GM18861 (cell line): ENCODE data around the gene DARS1.

Experiments used
- ATAC-seq: cut with Tn5 transposase; IDR thresholded peaks from one replicate; pipeline ENCODE4 v1.9.1; 2021; ENCODE audit not compliant: unreplicated experiment

Gene DARS1

DNA sequence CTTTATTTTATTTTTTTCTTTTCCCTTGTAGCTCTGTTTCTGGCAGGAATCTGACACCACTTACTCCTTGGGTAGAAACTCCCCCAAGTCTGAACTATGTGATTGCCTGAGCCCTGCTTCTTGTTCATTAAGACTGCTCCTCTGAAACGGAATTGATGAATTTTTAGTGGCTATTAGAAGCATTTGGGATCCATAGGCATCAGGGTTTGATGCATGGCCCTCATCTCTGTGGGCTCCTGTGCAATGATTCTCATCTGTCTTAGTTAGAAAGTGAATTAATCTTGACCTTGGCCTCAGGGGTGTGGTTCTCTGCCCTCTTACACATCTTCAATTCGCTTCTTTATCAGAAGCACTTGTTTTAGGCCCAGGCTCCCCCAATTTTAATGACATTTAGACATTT is 31.0 kb upstream of the DARS1 start:
- no peak for ATAC-seq

DNA sequence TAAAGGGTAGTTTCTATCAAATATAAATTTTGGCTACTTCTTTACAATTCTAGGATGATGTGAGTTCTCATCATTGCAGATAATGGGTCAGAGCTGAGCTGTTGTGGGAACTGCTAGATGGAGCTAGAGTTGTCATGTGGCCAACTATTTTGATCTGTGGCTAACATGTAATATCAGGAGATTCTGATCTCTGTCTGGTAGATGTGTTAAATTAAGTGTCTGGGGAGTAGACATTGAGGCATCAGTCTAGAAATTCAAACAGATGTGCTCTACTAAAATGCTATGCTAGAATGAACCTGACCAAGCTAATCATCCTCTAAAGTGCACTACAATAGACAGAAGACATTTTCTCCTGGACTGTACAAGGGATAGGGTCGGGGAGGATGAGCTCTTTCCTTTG is 30.3 kb upstream of the DARS1 start:
- no peak for ATAC-seq

DNA sequence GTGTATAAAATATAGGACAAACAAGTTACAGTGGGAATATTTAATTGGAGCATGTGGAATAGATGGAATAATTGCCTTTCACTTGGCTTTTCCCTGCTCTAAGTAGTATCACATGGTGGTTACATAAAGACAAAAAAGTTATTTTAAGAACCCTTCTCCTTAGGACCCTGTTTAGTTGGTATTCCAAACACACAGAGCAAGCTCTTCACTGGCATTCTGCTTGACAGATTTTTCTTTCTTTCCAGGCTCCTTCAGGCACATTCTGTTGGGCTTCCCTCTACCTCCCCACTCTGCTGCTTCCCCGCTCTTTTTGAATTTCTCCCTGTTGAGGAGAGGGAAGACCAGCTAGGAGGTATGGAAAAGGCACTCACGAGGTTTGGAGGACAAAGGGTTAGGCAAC is 29.0 kb upstream of the DARS1 start:
- no peak for ATAC-seq

DNA sequence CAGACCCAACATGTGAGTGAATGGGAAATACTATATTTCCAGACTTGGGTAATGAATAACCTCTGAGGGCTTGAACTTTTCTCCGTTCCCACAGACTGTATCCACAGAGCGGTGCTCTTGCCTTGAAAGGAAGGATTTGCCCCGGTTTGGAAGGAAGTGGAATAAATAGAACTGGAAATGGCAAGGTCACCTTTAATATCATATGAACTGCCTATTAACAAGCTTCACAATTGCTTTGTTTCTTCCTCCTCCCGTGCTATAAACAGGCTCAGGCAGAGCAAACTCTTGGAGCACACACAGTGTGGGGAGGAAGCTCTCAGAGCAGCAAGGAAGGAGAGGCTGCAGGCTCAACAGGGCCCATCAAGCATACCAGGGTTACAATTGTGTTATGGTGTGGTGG is 28.5 kb upstream of the DARS1 start:
- no peak for ATAC-seq

DNA sequence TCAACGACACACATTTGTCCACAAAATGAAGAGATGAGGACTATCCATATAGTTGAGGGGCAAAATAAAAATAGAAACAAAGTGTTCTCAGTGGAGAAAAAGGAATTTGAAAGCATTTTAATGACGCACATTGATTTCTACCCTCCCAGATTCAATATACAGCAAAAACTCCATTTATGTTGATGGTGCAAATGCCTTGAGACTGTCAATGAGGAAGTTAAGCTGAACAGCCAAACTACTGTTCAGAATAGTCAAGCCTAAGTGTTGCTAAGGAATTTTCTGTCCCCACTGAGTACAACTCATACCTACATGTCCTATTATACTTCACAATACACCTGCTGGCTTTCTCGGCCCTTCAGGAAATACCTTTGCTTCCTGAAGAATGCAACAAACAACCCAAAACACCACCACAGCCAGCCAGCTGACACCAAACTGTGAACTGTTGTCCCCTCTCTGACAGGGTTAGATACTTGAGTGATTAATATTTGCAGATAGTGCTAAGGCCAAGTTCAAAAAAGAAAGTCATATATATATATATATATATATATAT is 27.8 kb upstream of the DARS1 start:
- no peak for ATAC-seq

DNA sequence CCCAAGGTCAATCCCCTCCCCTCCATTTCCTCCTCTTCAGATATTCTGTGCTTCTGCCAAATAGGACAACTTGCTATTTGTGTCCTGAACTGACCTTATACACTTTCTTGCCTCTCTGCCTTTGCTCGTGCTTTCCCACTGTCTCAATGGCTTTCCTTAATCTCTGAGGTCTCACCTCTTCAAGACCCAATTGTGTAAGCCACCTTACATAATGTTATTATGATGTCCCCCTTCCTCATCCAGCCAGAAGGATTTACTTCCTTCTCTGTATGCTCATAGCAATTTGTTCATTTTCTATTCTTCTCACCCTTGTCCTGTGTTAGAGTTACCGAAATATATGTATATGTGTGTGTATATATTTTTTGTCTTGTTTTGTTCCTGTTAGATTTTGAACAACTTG is 26.9 kb upstream of the DARS1 start:
- no peak for ATAC-seq

DNA sequence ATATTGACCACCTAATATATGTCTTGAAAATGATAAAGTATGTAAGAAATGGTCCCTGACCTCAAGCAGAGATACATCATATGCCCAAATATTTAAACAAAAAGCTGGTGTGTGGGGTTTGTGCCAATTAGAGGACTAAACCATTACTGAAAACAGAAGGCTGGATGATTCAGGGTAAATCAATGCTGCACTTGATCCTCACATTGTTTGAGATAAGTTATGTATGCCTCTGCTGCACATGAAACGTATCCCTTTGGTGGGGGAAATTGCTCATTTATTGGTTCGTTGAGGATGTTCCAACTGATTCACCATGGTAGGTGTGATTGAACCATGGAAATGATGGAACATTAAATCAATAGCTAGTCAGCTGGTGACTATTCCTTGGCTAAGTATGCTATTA is 24.7 kb upstream of the DARS1 start:
- no peak for ATAC-seq

DNA sequence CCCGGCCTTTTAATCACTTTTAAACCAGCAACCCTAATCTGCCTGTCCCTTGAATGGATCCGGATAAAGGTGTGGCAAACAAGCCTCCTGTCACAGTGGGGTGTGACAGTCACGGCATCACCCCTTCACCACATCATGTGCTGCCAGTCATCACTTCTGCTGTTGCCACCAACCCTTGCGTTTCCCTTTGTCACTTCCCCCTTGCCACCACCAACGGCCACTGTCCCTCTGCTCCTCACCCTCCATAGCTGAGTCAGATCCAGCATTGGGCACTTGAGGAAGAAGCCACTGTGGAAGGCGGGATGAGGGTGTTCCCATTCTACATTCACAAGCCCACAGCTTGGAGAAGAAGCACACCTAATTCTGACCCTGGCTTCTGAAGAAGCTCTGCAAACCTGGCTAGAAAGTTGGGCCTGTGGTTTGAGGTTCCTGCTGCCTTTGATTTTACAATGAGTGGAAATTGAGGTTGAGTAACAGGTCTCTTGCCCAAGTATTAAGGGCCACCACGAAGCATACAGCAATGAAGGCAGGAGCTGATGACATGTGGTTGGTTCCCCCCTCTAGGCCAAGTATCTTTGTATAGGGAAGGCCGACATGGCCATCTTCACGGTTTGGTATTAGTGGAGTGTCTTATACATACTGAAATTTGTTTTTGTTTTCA is 22.9 kb upstream of the DARS1 start:
- peak; percentile 32 for ATAC-seq

DNA sequence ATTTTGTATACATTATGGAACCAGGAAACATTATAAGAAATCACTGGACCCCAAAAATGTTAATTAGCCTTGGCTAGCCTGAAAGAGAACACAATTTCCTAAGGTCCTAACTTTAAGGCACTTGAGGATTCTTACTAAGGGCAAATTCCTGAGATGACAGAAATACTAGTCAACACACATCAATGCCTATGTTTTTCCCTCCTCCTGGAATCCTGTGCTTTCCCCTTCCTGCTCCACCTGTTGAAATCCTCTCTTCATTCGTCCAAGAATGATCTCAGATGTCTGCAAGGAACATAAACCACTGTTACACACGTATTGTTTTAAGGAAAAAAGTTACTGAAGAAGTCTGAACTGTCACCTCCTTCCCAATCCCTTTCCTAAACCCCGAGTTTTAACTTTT is 21.2 kb upstream of the DARS1 start:
- ATAC-seq = no peak

DNA sequence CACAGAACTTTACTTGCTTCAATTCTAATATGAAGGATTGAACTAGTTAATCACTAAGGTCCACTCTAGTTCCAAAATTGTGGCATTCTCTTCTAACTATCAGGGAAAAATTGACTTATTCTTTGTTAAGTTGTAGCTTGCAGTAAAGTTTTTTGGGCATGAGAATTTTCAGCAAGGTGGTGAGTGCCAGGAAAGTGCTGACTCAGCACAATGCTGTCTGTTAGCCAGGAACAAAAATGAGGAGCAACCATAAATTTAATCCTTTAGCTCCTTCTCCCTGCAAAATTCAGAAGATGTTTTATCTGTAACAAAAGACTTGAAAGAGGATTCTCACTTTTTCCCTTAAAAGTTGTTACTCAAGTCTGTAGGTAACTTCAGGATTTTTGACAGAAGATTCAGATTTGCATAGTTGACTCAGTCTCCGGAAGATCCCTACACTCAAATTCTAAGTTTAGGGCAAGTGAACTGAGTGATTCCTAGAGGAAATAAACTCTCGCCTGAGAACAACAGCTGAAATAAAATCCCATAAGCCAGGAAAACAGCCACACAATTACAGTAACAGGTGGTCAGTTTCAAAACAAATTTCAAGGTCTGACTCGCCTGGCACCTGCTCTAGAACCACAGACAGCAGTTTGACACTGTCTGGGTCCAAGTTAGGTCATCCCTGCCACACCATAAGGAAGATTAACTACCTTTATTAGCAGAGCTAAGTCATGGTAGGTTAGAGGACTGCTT is 20.2 kb upstream of the DARS1 start:
- ATAC-seq = peak; percentile 61

DNA sequence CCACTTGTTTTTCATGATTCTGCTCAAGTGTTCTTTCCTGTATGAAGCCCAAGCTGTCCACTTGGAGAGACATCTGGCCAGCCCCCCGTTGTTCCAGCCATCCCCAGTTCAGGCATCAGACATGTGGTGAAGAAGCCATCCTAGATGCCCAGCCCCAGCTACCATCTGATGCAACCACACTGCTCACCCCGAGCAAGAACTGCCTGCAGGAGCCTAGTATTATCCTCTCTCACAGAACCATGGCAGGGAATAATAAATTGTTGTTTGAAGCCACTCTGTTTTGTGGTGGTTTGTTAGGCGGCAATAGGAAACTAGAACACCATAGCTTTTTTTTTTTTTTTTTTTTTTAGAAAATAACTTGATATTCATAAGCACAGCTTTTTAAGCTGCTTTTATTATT is 19.5 kb upstream of the DARS1 start:
- ATAC-seq = no peak

DNA sequence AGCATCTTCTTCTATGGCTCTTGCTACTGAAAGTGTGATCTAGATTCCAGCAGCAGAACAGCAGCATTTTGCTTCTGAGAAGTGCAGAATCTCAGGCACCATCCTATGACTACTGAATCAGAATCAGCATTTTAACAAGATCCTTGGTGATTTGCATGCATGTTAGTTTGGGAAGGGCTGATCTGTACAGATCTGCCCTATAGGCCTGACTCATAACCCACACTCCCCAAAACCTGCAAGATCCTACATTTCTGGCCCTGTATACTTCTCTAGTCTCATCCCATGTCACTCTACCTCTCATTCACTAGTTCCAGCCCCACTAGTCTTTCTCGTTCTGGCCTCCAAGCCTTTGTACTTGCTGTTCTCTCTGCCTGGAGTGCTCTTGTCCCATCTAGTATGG is 15.7 kb upstream of the DARS1 start:
- no peak for ATAC-seq

DNA sequence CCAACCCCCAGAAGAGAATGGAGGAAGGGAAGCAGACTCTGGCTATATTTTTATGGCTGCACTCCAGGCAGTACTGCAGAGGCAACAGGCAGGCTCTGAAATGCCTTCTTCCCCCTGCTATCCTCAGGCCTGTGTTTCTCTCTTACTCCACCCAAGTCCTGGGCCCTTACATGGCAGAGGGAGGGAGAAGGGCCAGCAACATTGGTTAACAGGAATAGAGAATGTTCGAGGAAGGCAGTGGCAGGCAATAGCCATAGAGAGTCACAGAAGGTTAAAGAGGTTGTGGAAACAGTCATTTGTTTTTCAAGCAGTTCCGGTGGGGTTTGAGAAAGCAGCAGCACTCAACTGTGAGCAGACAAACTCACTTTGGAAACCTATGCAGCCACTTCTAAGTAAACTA is 15.1 kb upstream of the DARS1 start:
- peak; percentile 69 for ATAC-seq

DNA sequence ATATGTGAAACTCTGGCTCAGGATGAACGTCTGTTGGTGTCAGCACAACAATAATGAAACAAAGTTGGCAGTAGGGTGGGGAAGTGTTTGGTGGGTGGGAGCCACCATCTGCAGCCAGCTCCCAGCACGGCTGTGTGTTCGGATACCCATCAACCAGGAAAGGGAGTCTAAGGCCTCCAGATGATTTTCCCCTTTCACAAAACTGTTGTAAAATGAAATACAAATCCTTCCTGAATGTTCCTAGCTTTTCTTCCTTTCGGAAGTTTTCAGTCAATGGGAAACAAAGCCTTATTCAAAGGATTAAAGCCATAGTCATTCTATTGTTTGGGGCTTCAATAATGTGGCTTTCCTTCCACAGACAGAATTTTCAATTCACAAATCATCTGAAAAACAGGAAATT is 14.5 kb upstream of the DARS1 start:
- no peak for ATAC-seq

DNA sequence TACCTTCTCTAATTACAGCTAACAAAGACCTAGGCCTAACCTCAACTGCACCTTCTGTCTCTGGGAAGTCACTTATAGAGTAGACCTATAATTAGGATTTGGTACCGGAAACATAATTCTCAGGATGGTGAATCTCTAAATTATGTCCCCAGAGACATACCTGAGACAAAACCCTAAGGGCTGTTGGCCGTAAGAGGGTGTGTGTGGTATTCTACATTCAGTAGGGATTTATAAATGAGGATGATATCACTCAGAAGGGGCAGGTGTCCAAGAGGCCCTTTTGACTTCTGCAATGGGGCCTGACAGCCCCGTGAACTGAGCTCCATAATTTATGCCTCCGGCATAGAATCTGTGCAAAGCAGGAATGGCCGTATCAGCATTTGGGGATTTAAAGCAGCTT is 13.5 kb upstream of the DARS1 start:
- no peak for ATAC-seq

DNA sequence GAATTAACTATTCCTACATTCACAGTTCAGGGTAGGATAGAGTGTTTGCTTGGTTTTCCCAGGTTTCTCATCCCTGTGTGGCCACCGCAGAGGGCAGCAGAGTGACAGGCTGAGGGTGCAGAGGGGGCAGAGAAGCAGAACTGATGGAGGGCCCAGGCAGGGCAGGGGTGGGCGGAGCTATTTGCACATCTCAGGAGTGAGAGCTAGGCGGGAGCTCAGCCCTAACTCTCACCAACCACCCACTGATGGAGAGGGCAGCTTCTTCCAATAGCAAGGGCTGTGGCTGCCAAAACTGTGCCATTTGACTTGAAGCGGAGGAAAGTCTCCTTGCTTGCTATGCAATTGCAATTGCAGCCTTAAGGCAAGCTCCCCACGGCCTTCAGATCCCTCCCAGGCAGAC is 12.0 kb upstream of the DARS1 start:
- ATAC-seq = peak; percentile 35

DNA sequence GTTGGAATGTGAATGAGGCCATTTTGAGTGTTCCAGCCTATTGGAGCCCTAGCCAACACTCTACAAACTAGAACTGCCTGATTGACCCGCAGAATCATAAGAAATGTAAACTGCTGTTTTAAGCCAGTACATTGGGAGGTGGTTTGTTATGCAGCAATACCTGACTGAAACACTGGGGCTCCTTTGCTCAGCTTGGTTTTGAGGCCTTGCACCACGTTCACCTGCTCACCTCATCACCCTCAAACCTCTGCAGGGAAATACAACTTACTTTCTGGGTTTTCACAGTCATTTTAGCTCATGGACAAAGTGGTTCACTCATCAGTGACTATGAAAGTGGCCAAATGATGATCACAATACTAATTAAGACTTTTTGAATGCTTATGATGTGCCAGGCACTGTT is 10.9 kb upstream of the DARS1 start:
- no peak for ATAC-seq

DNA sequence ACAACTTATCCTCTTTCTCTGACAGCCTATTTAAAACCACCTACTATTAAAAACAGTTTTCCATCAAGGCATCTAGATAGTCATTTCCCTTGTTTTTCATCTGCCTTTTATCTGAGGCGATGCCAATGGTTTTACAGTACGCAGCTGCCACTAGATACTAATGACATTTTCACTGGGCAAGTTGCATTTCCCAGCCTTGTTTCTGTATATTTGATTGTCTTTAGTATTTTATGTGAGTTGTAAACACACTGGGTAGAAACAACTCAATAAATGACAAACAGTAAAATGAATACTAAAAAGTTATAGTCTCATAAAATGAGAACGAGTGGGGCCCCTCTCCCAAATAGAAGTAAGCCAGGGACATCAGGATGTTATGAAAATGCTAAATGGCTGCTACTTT is 8.9 kb upstream of the DARS1 start:
- ATAC-seq = no peak

DNA sequence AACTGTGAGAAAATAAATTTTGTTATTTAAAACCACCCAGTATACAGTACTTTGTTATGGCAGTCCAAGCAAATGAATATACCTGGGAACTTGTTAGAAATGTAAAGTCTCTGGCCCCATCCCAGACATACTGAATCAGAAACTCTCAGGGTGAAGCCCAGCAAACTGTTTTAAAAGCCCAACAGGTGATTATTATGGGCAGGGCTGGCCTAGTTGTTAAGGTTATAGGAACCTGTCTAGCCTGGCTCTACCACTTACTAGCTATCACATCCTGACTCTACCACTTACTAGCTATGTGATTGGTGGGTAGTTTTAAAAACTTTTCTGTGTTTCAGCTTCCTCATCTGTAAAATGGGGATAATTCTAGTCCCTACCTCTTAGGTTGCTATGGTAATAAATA is 8.0 kb upstream of the DARS1 start:
- ATAC-seq = no peak

DNA sequence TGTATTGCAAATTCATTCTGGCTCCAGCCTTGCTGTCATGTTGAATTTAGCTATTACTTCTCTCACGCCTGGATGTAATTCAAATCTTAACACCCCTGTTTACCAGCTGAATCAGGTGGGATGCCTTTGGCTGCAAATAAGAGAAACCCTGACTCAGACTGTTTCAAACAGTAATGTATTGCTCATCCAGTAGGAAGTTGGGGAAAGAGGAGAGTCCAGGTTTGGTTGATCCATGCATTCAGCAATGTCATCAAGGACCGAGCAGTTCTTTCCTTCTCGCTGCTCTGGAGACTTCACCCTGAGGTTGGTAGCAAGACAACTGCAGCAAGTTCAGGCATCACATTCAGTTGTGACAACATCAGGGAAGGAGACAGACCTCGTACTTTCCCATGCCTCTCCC is 6.4 kb upstream of the DARS1 start:
- no peak for ATAC-seq

DNA sequence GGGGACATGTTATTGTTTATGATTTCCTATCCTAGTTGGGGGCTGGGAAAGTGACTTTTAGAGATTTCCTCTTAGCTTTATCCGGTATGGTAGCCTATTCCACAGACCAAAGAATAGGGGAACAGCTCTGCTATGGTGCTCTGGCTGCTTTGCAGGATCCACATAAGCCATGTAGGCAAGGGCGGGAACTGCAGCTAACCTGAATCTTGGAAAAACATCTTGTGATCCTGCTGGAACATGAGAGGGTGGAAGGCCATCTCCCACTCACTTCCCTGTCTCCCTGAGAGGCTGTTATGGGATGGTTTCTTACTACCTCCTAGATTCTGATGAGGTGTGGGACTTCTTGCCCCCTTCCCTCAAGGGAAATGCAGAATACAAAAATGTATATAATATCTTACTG is 2.0 kb upstream of the DARS1 start:
- no peak for ATAC-seq

DNA sequence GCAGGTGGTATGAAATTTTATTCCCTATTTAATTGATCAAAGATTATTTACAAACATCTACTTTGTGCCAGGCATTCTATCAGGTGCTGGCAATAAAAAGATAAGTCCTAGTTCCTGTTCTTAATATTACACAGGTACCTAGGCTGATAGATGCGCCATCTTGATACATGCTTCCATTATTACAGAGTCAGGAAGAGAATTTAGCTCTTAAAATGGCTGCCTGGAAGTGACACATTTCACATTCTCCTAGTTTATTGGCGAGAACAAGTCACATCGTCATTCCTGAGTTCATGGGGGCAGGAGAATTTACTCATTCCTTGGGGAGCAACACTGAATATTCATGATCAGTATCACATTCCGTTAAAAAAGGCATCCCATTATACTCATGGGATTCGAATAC is 1.1 kb upstream of the DARS1 start:
- ATAC-seq = no peak
